GM12878 (cell line): Measurements from ENCODE around the gene MYO1D. TPM values are rescaled to one million over a fixed set of nuclear protein-coding genes. Genes with fewer than 3 reads are reported as not detected.

Source experiments
- ATAC-seq: fragments of 200-7000 bp; cut with Tn5 transposase; 3 replicates; pipeline ENCODE4 v1.9.1; 2020; ENCODE audit warnings: mild to moderate bottlenecking, moderate library complexity
- BruUV-seq: library from RNA; stranded (reverse); fragments of 400-500 nt; replicated peaks from 2 replicates; lab custom pipeline; 2021; lab: Mats Ljungman, UMichigan
- CTCF ChIA-PET: fragments of 300-600 bp; sonication (Branson Sonifier 250); formaldehyde crosslinking; extraction: SDS; loops from one replicate; lab custom pipeline; 2021; ENCODE audit warnings: inconsistent platforms; lab: Yijun Ruan, JAX
- POLR2A ChIA-PET: fragments of 350-600 bp; formaldehyde crosslinking; extraction: SDS; loops from one replicate; lab custom pipeline; 2021; ENCODE audit warnings: inconsistent platforms; lab: Charles Lee
- RAD21 ChIA-PET: fragments of 300-600 bp; sonication (Branson Sonifier 250); formaldehyde crosslinking; loops from one replicate; lab custom pipeline; 2023; ENCODE audit warnings: antibody characterized with exemption; ENCODE audit not compliant: unreplicated experiment; lab: Charles Lee
- SMC1A ChIA-PET: fragments of 300-600 bp; sonication (Branson Sonifier 250); formaldehyde crosslinking; loops from one replicate; lab custom pipeline; 2023; ENCODE audit not compliant: unreplicated experiment, uncharacterized antibody; lab: Charles Lee
- DNase-seq: peaks from one replicate; pipeline ENCODE4 v3.0.0-alpha.2; 2011; ENCODE audit warnings: low read depth, low spot score
- FAIRE-seq: peaks from 3 replicates; lab custom pipeline; 2011; peaks lifted over from hg19 to GRCh38; lab: Jason Lieb, UNC
- H2AFZ ChIP-seq: 2 replicates; pipeline ENCODE4 v1.6.0; 2011; ENCODE audit warnings: low read depth, low read length, control low read depth; ENCODE audit not compliant: control insufficient read depth
- H3K27ac ChIP-seq: 2 replicates; pipeline ENCODE4 v1.5.1; 2011; ENCODE audit warnings: control low read depth; ENCODE audit not compliant: control insufficient read depth, insufficient read depth
- H3K27me3 ChIP-seq, 2 experiments: replicated peaks in 1 of 2; 2 replicates each; pipeline versions ENCODE4 v1.6.0 to v1.6.1; 2011; ENCODE audit warnings: low read length in 1 of 2; ENCODE audit not compliant: control insufficient read depth in 2 of 2, insufficient read depth in 2 of 2
- H3K36me3 ChIP-seq, 2 experiments: 2 replicates each; pipeline ENCODE4 v1.5.1; 2011; ENCODE audit warnings: low read length in 1 of 2; ENCODE audit not compliant: control insufficient read depth in 2 of 2, insufficient read depth in 2 of 2
- H3K4me1 ChIP-seq: 2 replicates; pipeline ENCODE4 v1.6.1; 2011; ENCODE audit warnings: mild to moderate bottlenecking, low read length, moderate library complexity, mixed read lengths; ENCODE audit not compliant: control insufficient read depth, insufficient read depth
- H3K4me2 ChIP-seq: 2 replicates; pipeline ENCODE4 v1.6.0; 2011; ENCODE audit warnings: control low read depth; ENCODE audit not compliant: control insufficient read depth, insufficient read depth
- H3K4me3 ChIP-seq: fragments of 200-600 bp; sonication (generic); 2 replicates; pipeline ENCODE4 v1.5.1; 2016
- H3K79me2 ChIP-seq: 2 replicates; pipeline ENCODE4 v1.6.0; 2011; ENCODE audit warnings: low read length; ENCODE audit not compliant: control insufficient read depth, insufficient read depth
- H3K9ac ChIP-seq: 2 replicates; pipeline ENCODE4 v1.8.0; 2011; ENCODE audit warnings: low read length, control low read depth, mixed read lengths; ENCODE audit not compliant: control insufficient read depth, insufficient read depth
- H3K9me3 ChIP-seq: replicated peaks from 3 replicates; pipeline ENCODE4 v1.5.1; 2011; ENCODE audit warnings: mild to moderate bottlenecking, low read length; ENCODE audit not compliant: control insufficient read depth, insufficient read depth
- H4K20me1 ChIP-seq: 2 replicates; pipeline ENCODE4 v1.6.0; 2011; ENCODE audit not compliant: control insufficient read depth, insufficient read depth
- BACH1 ChIP-seq: fragments of 450-650 bp; IDR thresholded peaks from 2 replicates; pipeline ENCODE4 v1.6.1; 2017; ENCODE audit warnings: mild to moderate bottlenecking, borderline replicate concordance
- BMI1 ChIP-seq: fragments of 450-650 bp; IDR thresholded peaks from 2 replicates; pipeline ENCODE4 v1.6.1; 2016; ENCODE audit warnings: mild to moderate bottlenecking, moderate library complexity, borderline replicate concordance
- CBX5 ChIP-seq: sonication (generic); IDR thresholded peaks from 2 replicates; pipeline ENCODE4 v1.6.1; 2016; ENCODE audit warnings: low read depth, moderate library complexity, mild to moderate bottlenecking, inconsistent platforms
- CREB1 ChIP-seq: IDR thresholded peaks from 2 replicates; pipeline ENCODE4 v1.6.1; 2012; ENCODE audit warnings: low read depth, mild to moderate bottlenecking, inconsistent platforms
- EZH2 ChIP-seq: IDR thresholded peaks from 2 replicates; pipeline ENCODE4 v1.6.1; 2012; ENCODE audit warnings: low read depth, mild to moderate bottlenecking, control low read depth, inconsistent platforms, low read length, borderline replicate concordance; ENCODE audit not compliant: control insufficient read depth
- GABPA ChIP-seq: IDR thresholded peaks from 2 replicates; pipeline ENCODE4 v1.6.1; 2014; ENCODE audit warnings: antibody characterized with exemption, low read depth, mild to moderate bottlenecking, inconsistent platforms
- HCFC1 ChIP-seq: fragments of 150-350 bp; IDR thresholded peaks from 2 replicates; pipeline ENCODE4 v1.6.1; 2014; ENCODE audit warnings: low read length
- IKZF2 ChIP-seq, 2 experiments: fragments of 450-650 bp; IDR thresholded peaks; 2 replicates each; pipeline ENCODE4 v1.6.1; 2017; ENCODE audit warnings: mild to moderate bottlenecking in 2 of 2, moderate library complexity in 2 of 2
- NFIC ChIP-seq: IDR thresholded peaks from 2 replicates; pipeline ENCODE4 v1.6.1; 2012; ENCODE audit warnings: low read depth, mild to moderate bottlenecking, inconsistent platforms, low read length, moderate library complexity
- RBBP5 ChIP-seq: fragments of 200-600 bp; sonication (generic); conservative IDR thresholded peaks from 2 replicates; pipeline ENCODE4 v1.6.1; 2016
- RELA ChIP-seq: fragments of 450-650 bp; IDR thresholded peaks from 2 replicates; pipeline ENCODE4 v1.8.0; 2014; ENCODE audit warnings: borderline replicate concordance; ENCODE audit not compliant: partially characterized antibody
- ZNF217 ChIP-seq: fragments of 450-650 bp; IDR thresholded peaks from 2 replicates; pipeline ENCODE4 v1.6.1; 2017; ENCODE audit warnings: antibody characterized with exemption, mild to moderate bottlenecking
- ZSCAN29 ChIP-seq: fragments of 450-650 bp; IDR thresholded peaks from 2 replicates; pipeline ENCODE4 v1.6.1; 2017; ENCODE audit warnings: mild to moderate bottlenecking, moderate library complexity
- WGBS: methylation state at CpG from one replicate; pipeline ENCODE4 v1.1.6; 2016; ENCODE audit warnings: low lambda C conversion rate; ENCODE audit not compliant: insufficient replicate concordance, insufficient coverage; ENCODE audit errors: missing lambda C conversion rate; 5-methylcytosine and 5-hydroxymethylcytosine counted together
- in situ Hi-C: fragments of 300-500 bp; cut with MboI; formaldehyde crosslinking; loops from 9 replicates; pipeline ENCODE4 v1.14.3; 2018; ENCODE audit warnings: mixed read lengths
- intact Hi-C: fragments of 100-400 bp; cut with micrococcal nuclease; formaldehyde crosslinking; loops from one replicate; pipeline ENCODE4 v1.14.2; 2022; ENCODE audit not compliant: unreplicated experiment
- polyA plus RNA-seq, 11 experiments: library from polyadenylated mRNA; depleted of rRNA in 4 of 11; unstranded in 6 of 11; stranded (reverse) in 5 of 11; fragments of >200 nt; fragmentation: Nextera tagmentation in 4 of 11; fragmentation: Illumina TruSeq in 1 of 11; extraction: Ambion mirVana in 4 of 11; extraction: Trizol in 1 of 11; gene quantifications; 1 replicate in 1 of 11; 2 replicates in 10 of 11; pipeline versions ENCODE4 v1.2.1 to v1.2.3, GENCODE V29; 2011 to 2016; ENCODE audit warnings: inconsistent platforms in 2 of 11, missing spikeins in 2 of 11, low read depth in 1 of 11
- total RNA-seq, 4 experiments: library from RNA; depleted of rRNA in 3 of 4; stranded (reverse); fragments of >200 nt in 3 of 4; fragmentation: Illumina TruSeq in 1 of 4; extraction: Trizol in 1 of 4; gene quantifications; 2 replicates each; pipeline versions ENCODE4 v1.2.1 to v1.2.3, GENCODE V29; 2013 to 2021
- TF ChIP-seq, protein P1 (sequence below): fragments of 150-350 bp; IDR thresholded peaks from 2 replicates; pipeline ENCODE4 v1.6.1; 2014; ENCODE audit warnings: mild to moderate bottlenecking, low read depth, low read length

The MYO1D gene
- total and polyA plus RNA-seq, 10 of the 15 experiments (the other 5 are each of a cell fraction or from before 2014, with no cell fraction given), result 1.8 to 37.7 (median 25.4) TPM

GRCh38 chr17:32913593-32913992 lies 36.7 kb upstream of the MYO1D start:
- Histone ChIP-seq H3K4me1 (no peaks in the 10 kb centered on the region), H3K27me3 (no peaks in the 10 kb centered on the region), H3K4me3 (no peak overlapping the region), H3K9ac (no peak overlapping the region), H3K79me2 (no peaks in the 10 kb centered on the region), H4K20me1 (no peaks in the 10 kb centered on the region), H2AFZ (no peak overlapping the region), H3K36me3 (no peaks in the 10 kb centered on the region), H3K9me3 (no peaks in the 10 kb centered on the region; the same call in 2 of the 3 replicates), H3K4me2 (no peak overlapping the region)
- ChIA-PET POLR2A (no interaction called here), SMC1A (interaction anchor here (2.0 to 13.9 kb wide), 2 partner anchors 36 to 132 kb away, joined by 9 to 137 read pairs; partner anchors contain the start of gene MYO1D), CTCF (interaction anchor here (0.6 to 12.1 kb wide), 4 partner anchors 23 to 133 kb away, joined by 3 to 206 read pairs (median 22); no protein-coding TSS in a partner anchor)
- FAIRE-seq (no peak), DNase-seq (no peak)
- in situ Hi-C loops, result loop anchor here (10.0 to 25.0 kb wide), 2 partner anchors 129 to 451 kb away; no protein-coding TSS in a partner anchor
- TF ChIP-seq, protein P1, sequence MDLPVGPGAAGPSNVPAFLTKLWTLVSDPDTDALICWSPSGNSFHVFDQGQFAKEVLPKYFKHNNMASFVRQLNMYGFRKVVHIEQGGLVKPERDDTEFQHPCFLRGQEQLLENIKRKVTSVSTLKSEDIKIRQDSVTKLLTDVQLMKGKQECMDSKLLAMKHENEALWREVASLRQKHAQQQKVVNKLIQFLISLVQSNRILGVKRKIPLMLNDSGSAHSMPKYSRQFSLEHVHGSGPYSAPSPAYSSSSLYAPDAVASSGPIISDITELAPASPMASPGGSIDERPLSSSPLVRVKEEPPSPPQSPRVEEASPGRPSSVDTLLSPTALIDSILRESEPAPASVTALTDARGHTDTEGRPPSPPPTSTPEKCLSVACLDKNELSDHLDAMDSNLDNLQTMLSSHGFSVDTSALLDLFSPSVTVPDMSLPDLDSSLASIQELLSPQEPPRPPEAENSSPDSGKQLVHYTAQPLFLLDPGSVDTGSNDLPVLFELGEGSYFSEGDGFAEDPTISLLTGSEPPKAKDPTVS, result no peak
- TF ChIP-seq ZSCAN29 (no peak), CBX5 (no peak), IKZF2 (IDR thresholded peaks at IDR 0.05) (no peak), HCFC1 (no peak), RBBP5 (no peak), RELA (no peak), NFIC (no peak), ZNF217 (no peak), BACH1 (no peak), CREB1 (no peak), EZH2 (no peak), BMI1 (no peak), GABPA (no peak)
- TF ChIP-seq, all 136 proteins: peak for 0
- intact Hi-C loops, result no loop called here
- BruUV-seq, result no TSS peak
- H3K27ac ChIP-seq, result no peak overlapping the region
- RAD21 ChIA-PET, result no interaction called here
- 69% methylated on average over 7 of the region's 7 CpGs for WGBS
- no peak for ATAC-seq
